DND-41 (cell line): ENCODE results near the gene PRKAR1A.

ENCODE experiments used
- ATAC-seq: fragments of 200-7000 bp; cut with Tn5 transposase; 3 replicates; pipeline ENCODE4 v1.9.1; 2021; ENCODE audit warnings: low read depth; ENCODE audit not compliant: insufficient read depth
- DNase-seq: peaks from one replicate; pipeline ENCODE4 v3.0.0-alpha.2; 2020
- H2AFZ ChIP-seq: 2 replicates; pipeline ENCODE4 v1.6.0; 2012; ENCODE audit warnings: low read depth, low read length
- H3K27ac ChIP-seq: 2 replicates; pipeline ENCODE4 v1.5.1; 2012; ENCODE audit warnings: low read length, inconsistent platforms
- H3K27me3 ChIP-seq: fragments of 200-600 bp; sonication (generic); 2 replicates; pipeline ENCODE4 v1.6.0; 2012; ENCODE audit warnings: low read length, mild to moderate bottlenecking, inconsistent platforms; ENCODE audit not compliant: insufficient read depth, poor library complexity
- H3K36me3 ChIP-seq: 2 replicates; pipeline ENCODE4 v1.5.1; 2012; ENCODE audit warnings: low read length, inconsistent platforms; ENCODE audit not compliant: insufficient read depth
- H3K4me1 ChIP-seq: 2 replicates; pipeline ENCODE4 v1.5.1; 2012; ENCODE audit warnings: mild to moderate bottlenecking, low read length; ENCODE audit not compliant: insufficient read depth
- H3K4me2 ChIP-seq: 2 replicates; pipeline ENCODE4 v1.6.0; 2012; ENCODE audit warnings: mild to moderate bottlenecking, moderate library complexity, low read length, inconsistent platforms; ENCODE audit not compliant: insufficient read depth
- H3K4me3 ChIP-seq, 2 experiments: fragments of 200-600 bp in 1 of 2; shearing (Covaris generic) in 1 of 2; 2 replicates each; pipeline ENCODE4 v1.5.1; 2012 to 2016; ENCODE audit warnings: inconsistent platforms in 2 of 2, low read length in 2 of 2, mild to moderate bottlenecking in 2 of 2, low read depth in 1 of 2, moderate library complexity in 1 of 2
- H3K79me2 ChIP-seq: 2 replicates; pipeline ENCODE4 v1.6.0; 2012; ENCODE audit warnings: low read length, inconsistent platforms; ENCODE audit not compliant: insufficient read depth
- H3K9ac ChIP-seq: 2 replicates; pipeline ENCODE4 v1.6.0; 2012; ENCODE audit warnings: low read depth, mild to moderate bottlenecking, inconsistent platforms, low read length, moderate library complexity
- H3K9me3 ChIP-seq: 2 replicates; pipeline ENCODE4 v1.5.1; 2012; ENCODE audit warnings: low read length, moderate library complexity, mild to moderate bottlenecking, inconsistent platforms; ENCODE audit not compliant: insufficient read depth, severe bottlenecking
- H4K20me1 ChIP-seq: 2 replicates; pipeline ENCODE4 v1.6.0; 2012; ENCODE audit warnings: low read length; ENCODE audit not compliant: insufficient read depth
- CTCF ChIP-seq: IDR thresholded peaks from 2 replicates; pipeline ENCODE4 v1.5.1; 2012; ENCODE audit warnings: borderline replicate concordance, low read length, moderate library complexity, mild to moderate bottlenecking; ENCODE audit not compliant: poor library complexity, severe bottlenecking; ENCODE audit errors: extremely low read depth
- EZH2 ChIP-seq: IDR thresholded peaks from 3 replicates; pipeline ENCODE4 v1.6.1; 2012; ENCODE audit warnings: borderline replicate concordance, low read depth, mild to moderate bottlenecking, moderate library complexity, low read length, inconsistent platforms; ENCODE audit not compliant: severe bottlenecking

Gene PRKAR1A

GRCh38 chr17:68495081-68495480, 17.1 kb upstream of the PRKAR1A start:
- ATAC-seq: no peak

GRCh38 chr17:68497885-68498319, 14.3 kb upstream of the PRKAR1A start:
- H2AFZ ChIP-seq: no peak overlapping the region
- no peaks in the 10 kb centered on the region for H4K20me1 ChIP-seq
- no peaks in the 10 kb centered on the region for H3K4me1 ChIP-seq
- H3K4me2 ChIP-seq: no peak overlapping the region
- no peak overlapping the region for H3K27ac ChIP-seq
- H3K9ac ChIP-seq: no peak overlapping the region
- no peaks in the 10 kb centered on the region for H3K79me2 ChIP-seq
- no peaks in the 10 kb centered on the region for H3K27me3 ChIP-seq
- ATAC-seq (no peak), DNase-seq (no peak)
- no peak overlapping the region for H3K4me3 ChIP-seq
- TF ChIP-seq CTCF (no peak), EZH2 (no peak)
- H3K36me3 ChIP-seq: no peaks in the 10 kb centered on the region
- peaks cover 2% of the 10 kb centered on the region for H3K9me3 ChIP-seq

More at GRCh38 chr17:68495081-68495480, 17.1 kb upstream of the PRKAR1A start:
- Histone ChIP-seq H3K4me2 (no peak overlapping the region), H3K27me3 (no peaks in the 10 kb centered on the region), H3K4me1 (no peaks in the 10 kb centered on the region), H3K4me3 (no peak overlapping the region), H3K27ac (no peak overlapping the region), H4K20me1 (no peaks in the 10 kb centered on the region), H3K79me2 (no peaks in the 10 kb centered on the region), H3K9me3 (peaks cover 2% of the 10 kb centered on the region), H2AFZ (no peak overlapping the region), H3K9ac (no peak overlapping the region), H3K36me3 (no peaks in the 10 kb centered on the region)
- TF ChIP-seq EZH2: no peak
- TF ChIP-seq CTCF: no peak
- DNase-seq: no peak

- Histone ChIP-seq H3K4me1 (no peaks in the 10 kb centered on the region), H3K27ac (no peak overlapping the region), H3K79me2 (no peaks in the 10 kb centered on the region), H3K9ac (no peak overlapping the region), H4K20me1 (no peaks in the 10 kb centered on the region), H3K9me3 (peaks cover 2% of the 10 kb centered on the region), H3K27me3 (no peaks in the 10 kb centered on the region), H3K36me3 (no peaks in the 10 kb centered on the region), H2AFZ (no peak overlapping the region), H3K4me2 (no peak overlapping the region), H3K4me3 (no peak overlapping the region)
- DNase-seq (no peak), ATAC-seq (no peak)
- TF ChIP-seq EZH2 (no peak), CTCF (no peak)
These were observed 13.5 kb upstream of the PRKAR1A start for GRCh38 chr17:68498479-68499326.
